M059J (cell line): ENCODE measurements around the gene DCBLD1. TPM values are rescaled to one million over a fixed set of nuclear protein-coding genes. Genes with fewer than 3 reads are reported as not detected.
"Not testable (repeated sequence)": the region's sequence is repeated elsewhere in the genome, so short reads cannot be mapped to it uniquely, and the experiment has no call there.

ENCODE experiments used
- DNase-seq: peaks from one replicate; pipeline ENCODE4 v3.0.0-alpha.2; 2012; ENCODE audit warnings: low read depth
- total RNA-seq: library from RNA; depleted of rRNA; stranded (reverse); fragments of >200 nt; shearing (Covaris generic); gene quantifications from 2 replicates; pipeline ENCODE4 v1.2.3, GENCODE V29; 2014; rRNA removed

Gene DCBLD1
- total RNA-seq = 39.3 and 51.6 TPM in 2 replicates

DNA sequence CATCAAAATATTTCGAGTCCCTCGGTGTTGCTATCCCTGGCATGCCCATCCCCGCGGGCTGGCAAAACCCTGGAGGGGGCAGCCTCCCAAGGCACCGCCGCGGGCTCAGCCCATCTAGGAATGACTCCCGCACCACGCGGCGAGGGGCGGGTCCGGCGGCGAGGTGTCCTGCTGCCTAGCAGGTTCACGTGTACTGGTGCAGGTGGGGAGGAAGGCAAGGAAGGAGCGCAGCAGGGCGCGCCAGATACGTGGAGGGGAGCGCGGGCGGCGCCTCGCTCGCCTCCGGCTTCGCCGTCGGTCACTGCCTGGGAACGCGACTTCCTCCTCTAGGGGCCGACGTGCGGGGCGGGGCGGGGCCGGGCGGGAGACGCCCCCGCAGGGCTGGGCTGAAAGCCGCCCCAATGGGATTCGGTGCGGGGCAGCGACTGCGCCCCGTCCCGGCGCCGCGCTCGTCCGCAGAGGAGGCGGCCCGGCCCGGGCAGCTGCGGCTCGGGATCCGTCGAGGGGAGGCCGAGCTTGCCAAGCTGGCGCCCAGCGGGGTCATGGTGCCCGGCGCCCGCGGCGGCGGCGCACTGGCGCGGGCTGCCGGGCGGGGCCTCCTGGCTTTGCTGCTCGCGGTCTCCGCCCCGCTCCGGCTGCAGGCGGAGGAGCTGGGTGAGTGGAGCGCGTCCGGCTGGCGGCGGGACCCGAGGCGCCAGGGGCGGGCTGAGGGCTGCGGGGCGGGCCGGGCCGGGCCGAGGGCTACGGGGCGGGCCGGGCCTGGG is at the start of gene DCBLD1:
Gene DCBLD1, plus strand, starts transcription at position 435 of the 764 bp plus-strand sequence. Its CDS starts 108 bp downstream, at position 543.
- DNase-seq = peak; percentile 71

DNA sequence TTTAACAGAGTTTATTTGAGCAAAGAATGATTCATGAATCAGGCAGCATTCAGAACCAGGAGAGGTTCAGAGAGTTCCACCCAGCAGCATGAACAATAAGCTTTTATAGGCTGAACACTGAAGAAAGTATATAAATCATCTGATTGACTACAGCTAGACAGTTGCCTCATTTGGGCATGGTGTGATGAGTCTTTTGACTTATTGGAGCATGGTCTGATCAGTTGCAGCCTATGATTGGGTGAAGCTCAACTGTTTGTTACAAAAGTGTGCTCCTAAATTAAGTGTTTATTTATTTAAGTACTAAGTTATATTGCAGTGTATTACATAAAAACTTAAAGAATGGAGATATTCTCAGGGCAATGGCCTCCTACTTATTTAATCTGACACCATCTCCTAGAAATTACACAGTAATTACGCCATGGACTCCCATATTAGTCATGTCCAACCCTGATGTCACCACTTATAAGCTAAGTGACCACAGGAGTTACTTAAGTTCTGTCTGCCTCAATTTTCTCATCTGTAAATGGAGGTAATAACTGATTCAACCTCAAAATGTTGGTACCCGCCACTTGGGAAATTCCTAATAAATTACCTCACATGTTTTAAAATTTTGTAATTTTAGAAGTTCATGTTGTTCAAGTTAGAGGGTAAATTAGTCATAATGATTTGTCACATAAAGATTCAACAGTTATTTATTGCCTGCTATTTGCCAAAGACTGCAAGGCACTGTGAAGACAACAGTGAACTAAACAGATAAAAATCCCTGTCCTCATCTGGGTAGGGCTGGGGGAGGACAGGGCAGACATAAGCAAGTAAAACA is 41.6 kb upstream of the DCBLD1 start:
- DNase-seq = peak; percentile 96

DNA sequence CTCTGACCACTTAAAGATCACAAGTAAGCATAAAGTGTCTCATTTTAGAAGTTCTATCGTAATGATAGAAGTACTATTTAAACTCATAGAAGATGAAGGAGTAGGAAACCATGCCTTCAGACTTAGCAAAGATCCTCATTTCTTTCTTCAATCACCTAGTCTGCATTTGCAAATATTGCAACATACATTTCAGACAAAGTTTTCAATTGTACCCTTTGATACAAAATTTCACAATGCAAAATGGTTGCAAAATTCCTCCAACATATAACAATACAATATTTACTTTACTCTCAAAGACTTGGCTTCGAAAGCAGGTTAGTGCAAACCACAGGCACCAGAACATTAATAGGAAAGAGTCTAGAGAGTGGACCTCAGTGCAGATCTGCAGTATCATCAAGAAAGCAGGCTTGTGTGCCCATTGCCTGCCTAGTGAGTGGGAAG is 40.6 kb upstream of the DCBLD1 start:
- DNase-seq = peak; percentile 61

DNA sequence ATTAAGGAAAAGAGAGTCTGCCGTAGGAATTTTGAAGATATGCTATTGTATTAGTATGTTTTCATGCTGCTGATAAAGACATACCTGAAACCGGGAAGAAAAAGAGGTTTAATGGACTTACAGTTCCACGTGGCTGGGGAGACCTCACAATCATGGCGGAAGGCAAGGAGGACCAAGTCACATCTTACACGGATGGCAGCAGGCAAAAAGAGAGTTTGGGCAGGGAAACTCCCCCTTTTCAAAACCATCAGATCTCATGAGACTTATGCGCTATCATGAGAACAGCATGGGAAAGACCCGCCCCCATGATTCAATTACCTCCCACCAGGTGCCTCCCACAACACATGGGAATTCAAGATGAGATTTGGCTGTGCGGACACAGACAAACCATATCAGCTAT is 40.2 kb upstream of the DCBLD1 start:
- DNase-seq = not testable (repeated sequence)

DNA sequence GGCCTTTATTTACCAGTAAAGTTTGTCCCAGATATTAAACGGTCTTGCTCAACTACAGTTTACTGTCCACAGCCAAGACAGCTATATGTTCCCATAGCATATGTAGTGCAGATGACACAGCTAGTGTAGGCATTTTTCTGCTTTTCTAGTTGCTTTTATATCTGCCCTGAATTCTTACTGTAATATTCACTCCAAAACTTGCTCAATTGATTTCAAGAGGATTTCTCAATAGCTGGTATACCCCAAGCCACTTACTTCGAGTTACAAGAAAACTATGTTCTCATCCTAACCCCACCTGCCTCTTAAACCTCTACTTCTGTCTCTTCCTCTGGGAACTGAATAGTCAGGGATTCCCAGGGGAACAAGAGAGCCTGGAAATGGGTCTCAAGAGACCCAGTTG is 37.9 kb upstream of the DCBLD1 start:
- DNase-seq = no peak

DNA sequence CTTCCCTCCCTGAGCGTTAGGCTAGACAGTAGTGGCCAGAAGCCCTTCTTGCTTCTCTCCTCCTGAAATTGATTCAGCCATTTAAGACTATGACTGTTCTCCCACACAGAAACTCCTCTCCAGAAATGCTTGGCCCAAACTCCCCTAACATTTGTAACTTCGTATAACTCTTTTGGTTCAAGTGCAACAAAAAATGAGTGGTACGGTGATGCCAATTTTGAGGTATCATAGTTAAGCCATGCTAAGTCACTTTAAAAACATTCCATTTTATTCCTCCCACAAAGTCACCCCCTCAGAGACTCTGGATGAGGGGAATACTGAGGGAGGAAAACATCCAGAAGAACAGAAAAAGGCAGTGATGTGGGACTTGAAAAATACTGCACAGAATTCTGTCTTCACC is 35.6 kb upstream of the DCBLD1 start:
- peak; percentile 13 for DNase-seq

DNA sequence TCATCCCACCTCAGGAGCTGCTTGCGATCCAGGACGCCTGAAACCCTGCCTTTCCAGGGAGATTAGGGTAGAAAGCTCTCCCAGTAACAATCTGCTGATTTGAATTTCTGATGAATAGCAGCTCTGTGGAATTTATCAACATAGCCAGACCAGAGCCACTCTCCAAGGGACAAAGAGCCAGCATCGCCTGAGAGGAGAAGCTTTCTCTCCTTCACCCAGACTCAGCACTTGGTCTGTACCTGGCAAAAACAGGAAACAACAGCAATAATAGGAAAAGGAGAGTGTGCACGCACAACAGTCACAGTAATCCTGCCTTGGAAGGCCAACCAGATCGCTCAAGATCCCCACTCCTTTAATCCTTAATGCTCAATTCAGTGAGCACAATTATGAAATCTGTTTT is 34.5 kb upstream of the DCBLD1 start:
- peak; percentile 71 for DNase-seq

DNA sequence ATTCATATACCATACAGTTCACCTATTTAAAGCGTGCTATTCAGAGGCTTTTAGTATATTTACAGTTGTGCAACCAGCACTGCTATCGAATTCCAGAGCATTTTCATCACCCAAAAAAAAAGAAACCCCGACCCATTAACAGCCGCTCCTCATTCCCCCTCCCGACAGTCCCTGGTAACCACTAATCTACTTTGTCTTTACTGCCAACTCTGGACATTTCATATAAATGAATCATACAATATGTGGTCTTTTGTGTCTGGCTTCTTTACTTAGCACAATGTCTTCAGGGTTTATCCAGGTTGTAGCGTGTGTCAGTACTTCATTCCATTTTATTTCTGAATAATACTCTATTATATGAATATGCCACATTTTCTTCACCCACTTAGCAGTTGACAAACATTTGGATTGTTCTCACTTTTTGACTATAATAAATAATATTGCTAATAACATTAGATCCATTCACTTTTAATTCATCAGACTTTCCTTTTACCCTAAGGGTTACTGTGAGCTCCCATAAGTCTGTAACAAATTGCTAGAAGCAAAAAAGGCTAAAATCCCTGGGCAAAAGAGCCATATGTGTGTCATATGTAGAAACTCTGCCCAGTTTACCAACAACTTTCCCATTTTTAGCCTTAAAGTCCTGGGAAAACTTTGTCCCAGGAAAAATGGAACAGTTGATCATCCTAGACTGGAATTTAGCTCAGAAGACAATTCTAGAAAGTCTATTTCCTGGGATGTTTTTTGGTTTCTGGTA is 33.6 kb upstream of the DCBLD1 start:
- peak; percentile 94 for DNase-seq

DNA sequence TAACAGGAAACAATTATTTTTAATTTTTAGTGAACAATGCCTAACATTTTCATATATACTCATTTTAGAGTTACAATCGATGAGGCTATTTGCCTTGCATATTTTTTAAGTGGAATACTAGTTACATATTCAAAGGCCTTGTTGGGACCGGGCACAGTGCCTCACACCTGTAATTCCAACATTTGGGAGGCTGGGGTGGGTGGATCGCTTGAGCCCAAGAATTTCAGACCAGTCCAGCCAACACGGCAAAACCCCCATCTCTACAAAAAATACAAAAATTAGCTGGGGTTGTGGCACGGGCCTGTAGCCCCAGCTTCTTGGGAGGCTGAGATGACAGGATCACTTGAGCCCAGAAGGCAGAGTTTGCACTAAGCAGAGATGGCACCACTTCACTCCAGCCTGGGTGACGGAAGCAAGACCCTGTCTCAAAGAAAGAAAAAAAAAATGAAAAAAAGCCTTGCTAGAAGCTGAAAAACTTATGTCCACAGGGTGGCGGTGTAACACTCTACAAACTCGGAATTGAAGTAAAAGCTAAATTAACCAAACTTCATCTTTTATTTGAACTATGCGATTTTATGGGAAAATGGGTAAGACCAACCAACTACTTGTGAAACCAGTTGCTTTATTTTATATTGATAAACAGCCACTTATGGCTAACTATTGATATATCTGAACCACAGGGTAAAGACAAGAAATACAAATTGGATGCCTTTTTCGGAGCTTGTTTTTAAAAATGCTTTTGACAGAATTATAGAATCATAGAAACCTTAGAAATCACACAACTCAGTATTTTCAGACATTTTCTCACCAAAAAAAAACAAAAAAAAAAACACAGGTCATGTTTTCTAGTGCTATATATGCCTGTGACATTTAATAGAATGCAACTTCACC is 32.7 kb upstream of the DCBLD1 start:
- peak; percentile 70 for DNase-seq

DNA sequence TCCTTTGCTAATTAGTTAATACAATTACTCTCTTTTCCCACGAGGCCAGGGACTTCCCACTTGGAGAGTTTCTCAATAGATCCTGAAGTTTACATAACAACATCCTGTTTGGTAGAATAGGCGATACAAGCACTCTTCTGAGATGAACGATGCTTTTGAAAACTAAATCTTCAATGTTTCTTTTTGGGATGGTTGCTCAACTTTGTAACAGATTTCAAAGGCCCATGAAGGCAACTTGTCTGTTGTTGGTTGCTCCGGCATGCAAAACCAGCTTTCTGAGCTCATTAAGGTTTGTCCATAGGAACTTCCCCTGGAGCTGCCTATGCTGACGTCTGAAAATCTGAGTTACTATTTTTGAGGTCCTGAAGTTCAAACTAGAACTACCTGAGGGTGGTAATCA is 30.8 kb upstream of the DCBLD1 start:
- no peak for DNase-seq

DNA sequence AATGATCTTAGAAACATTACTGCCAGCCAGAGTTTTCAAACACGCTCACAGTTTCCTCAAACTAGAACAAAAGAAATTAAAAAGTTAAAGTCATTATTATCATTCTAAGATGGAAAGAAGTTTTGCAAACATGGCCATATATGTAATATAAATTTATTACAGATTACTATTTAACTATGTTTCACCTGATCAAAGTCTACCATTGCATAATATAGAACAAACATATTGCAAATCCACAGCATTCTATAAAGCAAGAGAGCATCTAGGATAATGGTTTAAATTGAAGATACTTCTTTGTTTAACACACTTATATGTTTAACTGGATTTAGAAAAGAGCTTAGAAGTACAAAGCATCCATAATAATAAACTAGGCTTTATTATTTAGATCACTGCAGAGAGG is 26.2 kb upstream of the DCBLD1 start:
- DNase-seq = no peak

DNA sequence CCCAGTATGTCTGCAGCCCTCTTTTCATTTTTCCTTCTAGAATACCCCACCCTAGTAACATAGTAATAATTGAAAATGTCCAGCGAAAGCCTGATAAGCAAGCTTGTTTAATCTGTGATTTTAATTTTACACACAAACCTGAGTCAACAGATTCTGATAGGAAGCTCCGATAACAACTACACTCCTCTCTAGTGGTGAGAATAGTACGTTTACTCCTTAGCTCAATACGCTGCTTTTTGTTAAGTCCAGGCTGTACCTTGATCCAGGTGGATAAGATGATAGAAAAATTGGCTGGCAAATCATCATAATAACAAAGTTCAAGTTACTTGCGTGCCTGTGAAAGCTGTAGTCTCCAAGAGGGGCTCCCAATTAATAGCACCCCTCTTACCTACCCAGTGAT is 25.5 kb upstream of the DCBLD1 start:
- no peak for DNase-seq

DNA sequence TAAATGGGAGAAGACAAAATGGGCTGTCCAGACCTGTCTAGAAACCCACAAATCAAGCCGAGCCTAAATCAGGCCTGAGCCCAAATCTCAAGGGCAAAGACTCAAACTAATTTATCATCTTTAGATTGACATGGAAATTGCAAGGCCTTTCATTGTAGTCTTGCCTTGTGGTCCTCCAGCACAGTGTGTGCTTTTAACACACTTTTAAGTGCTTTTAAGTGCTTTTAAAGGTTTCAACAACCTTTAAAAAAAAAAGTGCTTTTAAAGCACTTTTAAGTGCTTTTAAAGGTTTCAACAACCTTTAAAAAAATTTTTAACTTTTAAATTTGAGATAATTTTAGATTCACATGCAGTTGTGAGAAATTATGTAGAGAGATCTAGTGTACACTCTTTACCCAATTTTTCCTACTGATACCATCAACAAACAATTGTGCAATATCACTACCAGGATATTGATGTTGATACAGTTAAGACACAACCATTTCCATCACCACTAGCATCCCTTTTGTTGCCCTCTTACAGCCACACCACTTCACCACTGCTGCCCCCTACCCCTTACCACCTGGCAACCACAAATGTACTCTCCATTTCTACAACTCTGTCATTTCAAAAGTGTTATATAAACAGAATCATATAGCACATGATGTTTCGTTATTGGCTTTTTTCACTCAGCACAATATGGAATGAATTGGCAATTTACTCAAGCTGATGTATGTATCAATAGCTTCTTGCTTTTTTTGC is 23.1 kb upstream of the DCBLD1 start:
- no peak for DNase-seq

DNA sequence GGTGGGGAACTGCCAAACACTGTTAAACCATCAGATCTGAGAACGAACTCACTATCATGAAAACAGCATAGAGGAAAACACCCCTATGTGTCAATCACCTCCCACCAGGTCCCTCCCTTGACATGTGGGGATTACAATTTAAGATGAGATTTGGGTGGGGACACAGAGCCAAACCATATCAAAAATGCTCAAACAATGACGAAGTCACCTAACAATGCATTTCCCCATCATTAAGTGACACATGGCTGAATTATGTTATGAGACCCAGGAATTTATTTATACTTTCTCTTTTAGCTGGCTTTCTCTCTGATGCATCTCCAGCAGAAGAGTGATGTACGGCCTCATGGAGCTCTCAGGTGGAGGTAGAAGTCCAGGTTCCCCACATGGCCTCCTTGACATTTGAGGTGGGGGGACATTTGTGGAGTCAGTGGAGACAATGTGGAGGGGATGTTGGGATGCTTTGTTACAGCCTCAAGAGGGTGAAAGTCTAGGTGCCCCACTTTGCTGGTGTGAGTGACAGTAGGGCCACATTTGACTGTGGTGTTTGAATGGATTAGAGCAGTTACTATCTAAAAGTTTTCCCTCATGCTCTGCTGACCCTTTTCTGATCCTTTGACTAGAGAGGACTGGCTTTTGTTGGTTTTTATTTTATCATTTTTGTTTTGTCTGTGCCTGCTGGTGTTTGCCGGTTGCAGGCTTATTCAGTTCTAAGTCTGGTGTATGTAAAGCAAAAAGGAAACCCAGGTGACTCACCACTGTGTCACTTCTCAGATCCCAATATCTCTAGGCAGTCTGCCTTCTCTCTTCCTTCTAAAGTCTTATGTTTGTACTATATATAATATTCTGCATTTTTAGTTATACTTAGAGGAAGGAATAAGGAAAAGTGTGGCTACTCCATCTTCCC is 18.5 kb upstream of the DCBLD1 start:
- peak; percentile 85 for DNase-seq

DNA sequence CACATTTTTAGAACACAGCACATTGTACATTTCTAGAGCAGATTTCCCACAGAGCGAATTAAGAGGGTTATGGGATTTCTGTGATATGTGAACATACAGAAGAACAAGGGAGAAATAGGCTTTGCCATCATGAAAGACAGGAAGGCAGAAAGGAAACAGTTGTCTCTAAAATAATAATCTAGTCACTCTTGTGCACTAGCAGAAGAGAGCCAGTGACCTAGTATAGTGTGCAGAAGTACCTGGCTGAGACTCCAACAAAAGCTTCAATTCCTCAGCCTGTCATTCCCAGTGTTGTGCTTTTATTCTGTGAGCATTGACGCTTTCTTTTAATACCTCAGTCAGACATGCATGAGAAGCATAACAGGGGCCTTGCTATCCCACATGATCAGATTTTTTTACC is 17.8 kb upstream of the DCBLD1 start:
- no peak for DNase-seq

DNA sequence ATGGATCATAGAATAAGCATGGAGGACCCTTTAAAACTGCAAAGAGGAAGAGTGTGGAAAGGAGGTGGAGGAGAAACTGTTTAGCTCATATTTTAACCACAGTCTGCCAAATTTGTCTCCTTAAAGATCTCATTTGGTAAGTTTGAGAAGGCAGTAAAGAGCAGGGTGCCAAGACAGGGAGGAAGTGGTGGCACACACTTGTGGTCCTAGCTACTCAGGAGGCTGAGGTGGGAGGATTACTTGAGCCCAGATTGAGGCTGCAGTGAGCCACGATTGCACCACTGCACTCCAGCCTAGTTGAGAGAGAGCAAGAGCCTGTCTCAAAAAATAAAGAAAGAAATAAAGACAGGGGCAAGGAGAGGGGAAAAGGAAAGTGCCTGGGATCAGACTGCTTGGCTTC is 16.8 kb upstream of the DCBLD1 start:
- no peak for DNase-seq

DNA sequence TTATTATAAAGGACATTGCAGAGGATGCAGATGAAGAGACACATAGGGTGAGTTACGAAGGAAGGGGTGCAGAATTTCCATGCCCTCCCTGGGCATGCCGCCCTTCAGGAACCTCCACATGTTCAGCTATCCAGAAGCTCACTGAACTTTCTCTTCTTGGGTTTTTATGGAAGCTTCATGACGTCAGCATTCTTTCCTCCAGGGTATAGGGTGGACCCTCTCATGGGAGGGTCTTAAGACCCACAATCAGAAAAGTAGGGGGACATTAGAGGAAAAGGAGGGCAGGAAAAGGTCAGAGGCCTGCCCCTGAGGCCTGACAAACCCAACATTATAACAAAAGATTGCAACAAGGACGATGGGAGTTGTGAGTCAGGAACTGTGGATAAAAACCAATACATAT is 14.6 kb upstream of the DCBLD1 start:
- no peak for DNase-seq

DNA sequence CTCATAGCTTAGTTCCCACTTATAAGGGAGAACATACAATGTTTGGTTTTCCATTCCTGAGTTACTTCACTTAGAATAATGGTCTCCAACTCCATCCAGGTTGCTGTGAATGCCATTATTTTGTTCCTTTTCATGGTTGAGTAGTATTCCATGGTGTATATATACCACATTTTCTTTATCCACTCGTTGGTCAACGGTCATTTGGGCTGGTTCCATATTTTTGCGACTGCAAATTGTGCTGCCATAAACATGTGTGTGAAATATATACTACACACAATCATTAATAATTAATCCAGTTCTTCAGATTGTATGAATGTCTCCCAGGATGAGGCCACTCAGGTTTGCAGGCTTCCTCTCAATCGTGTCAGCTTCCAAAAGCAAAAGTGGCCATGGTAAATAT is 13.9 kb upstream of the DCBLD1 start:
- DNase-seq = not testable (repeated sequence)

DNA sequence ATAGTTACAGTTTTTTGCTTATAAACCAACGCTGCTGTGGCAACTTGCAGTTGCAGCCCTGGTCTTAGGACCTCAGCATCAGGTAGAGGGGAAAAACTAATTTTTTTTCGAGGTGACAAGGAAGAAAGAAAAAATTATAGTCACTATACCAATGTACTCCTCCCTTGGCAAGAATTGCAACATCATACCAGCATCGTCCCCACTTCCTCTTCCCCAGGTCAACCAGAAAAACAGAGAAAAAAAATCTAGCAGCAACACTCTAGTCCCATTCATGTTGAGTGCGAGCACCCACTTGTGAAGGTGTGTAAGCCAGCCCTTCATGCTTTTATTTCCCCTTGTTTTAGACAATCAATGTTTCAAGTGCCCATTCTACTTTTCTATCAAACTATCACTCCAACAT is 13.1 kb upstream of the DCBLD1 start:
- DNase-seq = no peak
